HEK293 (cell line): ENCODE measurements around the gene TAP2.

Experiments used
- CTCF ChIP-seq: fragments of 450-650 bp; formaldehyde crosslinking; IDR thresholded peaks from 2 replicates; pipeline ENCODE4 v1.5.1; 2016; ENCODE audit warnings: missing biosample characterization, missing genetic modification characterization
- YY1 ChIP-seq: fragments of 450-650 bp; formaldehyde crosslinking; IDR thresholded peaks from 2 replicates; pipeline ENCODE4 v1.5.1; 2018; ENCODE audit warnings: missing biosample characterization, missing genetic modification characterization
- ZNF146 ChIP-seq: fragments of 450-650 bp; formaldehyde crosslinking; IDR thresholded peaks from 2 replicates; pipeline ENCODE4 v1.5.1; 2016; ENCODE audit warnings: missing biosample characterization, missing genetic modification characterization
- ZNF248 ChIP-seq: fragments of 450-650 bp; formaldehyde crosslinking; IDR thresholded peaks from 2 replicates; pipeline ENCODE4 v1.5.1; 2017; ENCODE audit warnings: missing biosample characterization, missing genetic modification characterization
- ZNF416 ChIP-seq: fragments of 450-650 bp; formaldehyde crosslinking; IDR thresholded peaks from 2 replicates; pipeline ENCODE4 v1.5.1; 2016; ENCODE audit warnings: missing biosample characterization, missing genetic modification characterization
- ZNF654 ChIP-seq: fragments of 450-650 bp; formaldehyde crosslinking; IDR thresholded peaks from 2 replicates; pipeline ENCODE4 v1.5.1; 2016; ENCODE audit warnings: low read depth, missing biosample characterization, missing genetic modification characterization
- ZNF707 ChIP-seq: fragments of 450-650 bp; formaldehyde crosslinking; IDR thresholded peaks from 2 replicates; pipeline ENCODE4 v1.5.1; 2016; ENCODE audit warnings: missing biosample characterization, missing genetic modification characterization
- ZNF791 ChIP-seq: fragments of 450-650 bp; formaldehyde crosslinking; IDR thresholded peaks from 2 replicates; pipeline ENCODE4 v1.5.1; 2016; ENCODE audit warnings: missing biosample characterization, missing genetic modification characterization

- TF ChIP-seq ZNF248 (no peak), ZNF654 (tag by site-specific recombination) (peak; percentile 92), ZNF146 (tag by site-specific recombination) (no peak), ZNF416 (tag by site-specific recombination) (no peak), CTCF (tag by site-specific recombination) (peak; percentile 96), YY1 (tag by site-specific recombination) (no peak), ZNF707 (tag by site-specific recombination) (no peak), ZNF791 (tag by site-specific recombination) (no peak)
Measured at GRCh38 chr6:32838114-32838958, at the start of gene TAP2.
